A549 (cell line): ENCODE measurements around the gene CRELD1. TPM values are rescaled to one million over a fixed set of nuclear protein-coding genes. Genes with fewer than 3 reads are reported as not detected.
"Not testable (repeated sequence)": the region's sequence is repeated elsewhere in the genome, so short reads cannot be mapped to it uniquely, and the experiment has no call there.

Experiments used
- ATAC-seq, 2 experiments: fragments of 200-7000 bp in 1 of 2; fragments of >200 bp in 1 of 2; cut with Nextera tagmentation in 1 of 2; cut with Tn5 transposase in 1 of 2; 3 replicates each; pipeline versions ENCODE4 v1.8.0 to v1.9.1; 2018 to 2020; ENCODE audit warnings: mild to moderate bottlenecking in 1 of 2, moderate library complexity in 1 of 2
- CTCF ChIA-PET: fragments of 300-600 bp; sonication (Branson Sonifier 250); formaldehyde crosslinking; extraction: SDS; loops from one replicate; lab custom pipeline; 2021; ENCODE audit warnings: antibody characterized with exemption, inconsistent platforms; lab: Yijun Ruan, JAX
- POLR2A ChIA-PET: fragments of 350-600 bp; formaldehyde crosslinking; extraction: SDS; loops from one replicate; lab custom pipeline; 2021; ENCODE audit warnings: antibody characterized with exemption, inconsistent platforms; lab: Yijun Ruan, JAX
- DNase-seq, 2 experiments: peaks; one replicate each; pipeline versions ENCODE4 v3.0.0 to v3.0.0-alpha.2; 2011 to 2016; ENCODE audit warnings: low read depth in 1 of 2, low spot score in 1 of 2
- FAIRE-seq: peaks from 2 replicates; lab custom pipeline; 2011; peaks lifted over from hg19 to GRCh38; lab: Jason Lieb, UNC
- H3K27ac ChIP-seq, 2 experiments: fragments of >200 bp; sonication (Bioruptor Twin); formaldehyde crosslinking; 3 replicates each; pipeline ENCODE4 v1.5.1; 2016 to 2017
- H3K4me1 ChIP-seq: fragments of >200 bp; sonication (Bioruptor Twin); formaldehyde crosslinking; 3 replicates; pipeline ENCODE4 v1.6.1; 2016
- H3K4me2 ChIP-seq: fragments of >200 bp; sonication (Bioruptor Twin); formaldehyde crosslinking; 3 replicates; pipeline ENCODE4 v1.6.1; 2016
- H3K4me3 ChIP-seq: fragments of >200 bp; sonication (Bioruptor Twin); formaldehyde crosslinking; 3 replicates; pipeline ENCODE4 v1.5.1; 2016
- H3K9me3 ChIP-seq: fragments of >200 bp; sonication (Bioruptor Twin); formaldehyde crosslinking; 3 replicates; pipeline ENCODE4 v1.6.1; 2016
- CBX8 ChIP-seq: fragments of 200-600 bp; sonication (generic); IDR thresholded peaks from 2 replicates; pipeline ENCODE4 v1.6.1; 2016
- CEBPB ChIP-seq, 2 experiments: fragments of >200 bp in 1 of 2; sonication (Bioruptor Twin) in 1 of 2; formaldehyde crosslinking in 1 of 2; IDR thresholded peaks; 2 replicates each; pipeline ENCODE4 v1.6.1; 2012 to 2016
- CHD4 ChIP-seq: fragments of 200-600 bp; sonication (generic); IDR thresholded peaks from 2 replicates; pipeline ENCODE4 v1.6.1; 2016; ENCODE audit warnings: antibody characterized with exemption, mild to moderate bottlenecking, borderline replicate concordance
- EP300 ChIP-seq, 2 experiments: fragments of >200 bp; sonication (Bioruptor Twin); formaldehyde crosslinking; IDR thresholded peaks; 2 replicates in 1 of 2; 3 replicates in 1 of 2; pipeline ENCODE4 v1.6.1; 2016 to 2017
- FOSB ChIP-seq: fragments of 250-450 bp; sonication (Bioruptor Pico); IDR thresholded peaks from 2 replicates; pipeline ENCODE4 v1.5.0; 2020; ENCODE audit warnings: mild to moderate bottlenecking, moderate library complexity
- FOXS1 ChIP-seq: fragments of 250-450 bp; sonication (Bioruptor Pico); IDR thresholded peaks from 2 replicates; pipeline ENCODE4 v1.5.0; 2020; ENCODE audit warnings: mild to moderate bottlenecking, moderate library complexity
- GATA3 ChIP-seq: IDR thresholded peaks from 2 replicates; pipeline ENCODE4 v1.6.1; 2012; ENCODE audit warnings: borderline replicate concordance
- HDAC2 ChIP-seq: fragments of 200-600 bp; sonication (generic); IDR thresholded peaks from 2 replicates; pipeline ENCODE4 v1.6.1; 2016
- HEYL ChIP-seq: fragments of 250-450 bp; sonication (Bioruptor Pico); IDR thresholded peaks from 2 replicates; pipeline ENCODE4 v1.8.0; 2021; ENCODE audit warnings: mild to moderate bottlenecking, moderate library complexity
- HOXA7 ChIP-seq: fragments of 250-450 bp; sonication (Bioruptor Pico); IDR thresholded peaks from 2 replicates; pipeline ENCODE4 v1.5.0; 2020; ENCODE audit warnings: mild to moderate bottlenecking, moderate library complexity
- HOXB13 ChIP-seq: fragments of 250-450 bp; sonication (Bioruptor Pico); IDR thresholded peaks from 2 replicates; pipeline ENCODE4 v1.5.0; 2020; ENCODE audit warnings: low read depth, mild to moderate bottlenecking, moderate library complexity
- HOXB5 ChIP-seq: fragments of 250-450 bp; sonication (Bioruptor Pico); IDR thresholded peaks from 2 replicates; pipeline ENCODE4 v1.5.0; 2020; ENCODE audit warnings: mild to moderate bottlenecking, moderate library complexity
- JUN ChIP-seq, 2 experiments: fragments of >200 bp; sonication (Bioruptor Twin); formaldehyde crosslinking; IDR thresholded peaks; 2 replicates in 1 of 2; 3 replicates in 1 of 2; pipeline ENCODE4 v1.6.1; 2016 to 2017
- NPAS2 ChIP-seq: fragments of 250-450 bp; sonication (Bioruptor Pico); IDR thresholded peaks from 2 replicates; pipeline ENCODE4 v1.8.0; 2022; ENCODE audit warnings: mild to moderate bottlenecking, moderate library complexity, borderline replicate concordance
- PHF8 ChIP-seq: fragments of 200-600 bp; sonication (generic); IDR thresholded peaks from 2 replicates; pipeline ENCODE4 v1.6.1; 2016; ENCODE audit warnings: low read depth, mild to moderate bottlenecking, antibody characterized with exemption, moderate library complexity, borderline replicate concordance
- POLR2AphosphoS2 ChIP-seq: conservative IDR thresholded peaks from 2 replicates; pipeline ENCODE4 v1.6.1; 2012; ENCODE audit warnings: low read length, improper control_type of control experiment, inconsistent platforms
- RFX5 ChIP-seq: fragments of 450-650 bp; IDR thresholded peaks from 2 replicates; pipeline ENCODE4 v1.7.1; 2014; ENCODE audit warnings: antibody characterized with exemption, mild to moderate bottlenecking, moderate library complexity
- RNF2 ChIP-seq: fragments of 200-600 bp; sonication (generic); IDR thresholded peaks from 2 replicates; pipeline ENCODE4 v1.6.1; 2016; ENCODE audit warnings: low read depth, mild to moderate bottlenecking, antibody characterized with exemption, moderate library complexity, borderline replicate concordance
- TFCP2L1 ChIP-seq: fragments of 250-450 bp; sonication (Bioruptor Pico); IDR thresholded peaks from 2 replicates; pipeline ENCODE4 v1.5.0; 2021; ENCODE audit warnings: mild to moderate bottlenecking
- ZC3H11A ChIP-seq: fragments of 450-650 bp; IDR thresholded peaks from 2 replicates; pipeline ENCODE4 v1.6.1; 2014; ENCODE audit warnings: antibody characterized with exemption, mild to moderate bottlenecking
- WGBS: methylation state at CpG from one replicate; pipeline ENCODE4 v1.1.6; 2017; ENCODE audit errors: missing lambda C conversion rate; 5-methylcytosine and 5-hydroxymethylcytosine counted together
- polyA plus RNA-seq, 4 experiments: library from polyadenylated mRNA; depleted of rRNA in 3 of 4; stranded (reverse); fragments of >200 nt; fragmentation: RNase III in 1 of 4; extraction: RNeasy Plus Mini Kit Qiagen cat#74134 plus additional on column Dnase treatment in 1 of 4; gene quantifications; 2 replicates in 3 of 4; 3 replicates in 1 of 4; pipeline ENCODE4 v1.2.3, GENCODE V29; 2011 to 2017
- TF ChIP-seq, protein P1 (sequence below): fragments of >200 bp; sonication (Bioruptor Twin); formaldehyde crosslinking; IDR thresholded peaks from 2 replicates; pipeline ENCODE4 v1.6.1; 2016
- TF ChIP-seq, protein P2 (sequence below): fragments of 450-650 bp; IDR thresholded peaks from 2 replicates; pipeline ENCODE4 v1.6.1; 2014; ENCODE audit warnings: antibody characterized with exemption
- TF ChIP-seq, protein P3 (sequence below): fragments of >200 bp; sonication (Bioruptor Twin); formaldehyde crosslinking; IDR thresholded peaks from 3 replicates; pipeline ENCODE4 v1.5.1; 2016

CRELD1 gene
- polyA plus RNA-seq, 2 of the 4 experiments (the other 2 are of a cell fraction): 11.1 to 13.9 TPM

DNA sequence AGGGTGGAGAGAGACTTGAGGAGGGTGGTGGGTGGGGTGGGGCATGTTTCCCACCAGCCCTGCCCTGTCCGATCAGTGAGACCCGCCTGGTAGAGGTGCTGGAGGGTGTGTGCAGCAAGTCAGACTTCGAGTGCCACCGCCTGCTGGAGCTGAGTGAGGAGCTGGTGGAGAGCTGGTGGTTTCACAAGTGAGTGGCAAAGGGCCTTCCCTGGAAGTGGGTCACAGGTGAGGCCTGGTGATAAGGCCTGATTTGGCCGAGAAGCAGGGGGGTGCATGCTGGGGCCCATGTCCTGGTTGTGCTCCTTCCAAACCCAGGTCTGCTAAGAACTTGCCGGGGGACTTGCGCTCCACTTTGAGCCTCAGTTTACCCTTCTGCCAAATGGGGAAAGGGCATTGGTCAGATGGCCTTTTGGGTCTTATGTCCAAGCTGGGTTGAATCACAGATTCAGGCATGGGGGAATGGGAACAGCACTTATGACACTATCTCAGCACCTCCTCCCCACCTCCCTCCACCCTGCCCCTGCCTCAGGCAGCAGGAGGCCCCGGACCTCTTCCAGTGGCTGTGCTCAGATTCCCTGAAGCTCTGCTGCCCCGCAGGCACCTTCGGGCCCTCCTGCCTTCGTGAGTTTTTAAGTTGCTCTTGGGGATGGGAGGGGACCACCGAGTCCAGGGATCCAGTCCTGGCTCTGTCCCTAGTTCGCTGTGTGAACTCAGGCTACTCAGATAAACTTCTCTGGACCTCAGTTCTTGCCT lies 4.0 kb downstream of the CRELD1 start:
- Histone ChIP-seq H3K4me1 (peaks cover 13% of the 10 kb centered on the region), H3K4me3 (no peak overlapping the region), H3K27ac (no peak overlapping the region), H3K4me2 (no peak overlapping the region), H3K9me3 (no peaks in the 10 kb centered on the region)
- ChIA-PET POLR2A (no interaction called here), CTCF (interaction anchor here (1.5 to 1.9 kb wide), 2 partner anchors 9 to 10 kb away, joined by 4 to 9 read pairs; no protein-coding TSS in a partner anchor)
- ATAC-seq (no peak), FAIRE-seq (no peak), DNase-seq (no peak)
- TF ChIP-seq HDAC2 (no peak), HEYL (CRISPR knock-in tag) (no peak), FOSB (no peak), JUN (IDR thresholded peaks at IDR 0.05) (no peak), HOXB5 (CRISPR knock-in tag) (no peak), PHF8 (no peak), CHD4 (no peak), CBX8 (no peak), HOXB13 (CRISPR knock-in tag) (no peak), POLR2AphosphoS2 (no peak)
- TF ChIP-seq, protein P1, sequence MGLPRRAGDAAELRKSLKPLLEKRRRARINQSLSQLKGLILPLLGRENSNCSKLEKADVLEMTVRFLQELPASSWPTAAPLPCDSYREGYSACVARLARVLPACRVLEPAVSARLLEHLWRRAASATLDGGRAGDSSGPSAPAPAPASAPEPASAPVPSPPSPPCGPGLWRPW: no peak
- WGBS: 85% methylated on average over 13 of the region's 13 CpGs

DNA sequence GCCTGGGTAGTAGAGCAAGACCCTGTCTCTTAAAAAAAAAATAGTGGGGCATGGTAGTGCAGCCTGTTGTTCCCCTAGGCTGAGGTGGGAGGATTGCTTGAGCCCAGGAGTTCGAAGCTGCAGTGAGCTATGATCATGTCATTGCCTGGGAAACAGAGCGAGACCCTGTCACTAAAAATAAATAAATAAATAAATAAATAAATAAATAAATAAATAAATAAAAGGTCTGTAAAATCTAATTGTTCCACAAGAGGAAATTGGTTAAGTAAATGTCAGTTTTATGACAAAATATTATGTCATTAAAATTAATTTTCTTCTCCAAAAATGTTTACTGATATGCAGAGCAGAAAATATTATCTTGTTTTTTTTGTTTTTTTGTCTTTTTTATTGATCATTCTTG lies 5.3 kb downstream of the CRELD1 start:
- no peak for ATAC-seq
- POLR2A ChIA-PET: no interaction called here
- CTCF ChIA-PET: interaction anchor here (1.3 to 1.9 kb wide), 2 partner anchors 8 to 211 kb away, joined by 3 to 9 read pairs; no protein-coding TSS in a partner anchor

DNA sequence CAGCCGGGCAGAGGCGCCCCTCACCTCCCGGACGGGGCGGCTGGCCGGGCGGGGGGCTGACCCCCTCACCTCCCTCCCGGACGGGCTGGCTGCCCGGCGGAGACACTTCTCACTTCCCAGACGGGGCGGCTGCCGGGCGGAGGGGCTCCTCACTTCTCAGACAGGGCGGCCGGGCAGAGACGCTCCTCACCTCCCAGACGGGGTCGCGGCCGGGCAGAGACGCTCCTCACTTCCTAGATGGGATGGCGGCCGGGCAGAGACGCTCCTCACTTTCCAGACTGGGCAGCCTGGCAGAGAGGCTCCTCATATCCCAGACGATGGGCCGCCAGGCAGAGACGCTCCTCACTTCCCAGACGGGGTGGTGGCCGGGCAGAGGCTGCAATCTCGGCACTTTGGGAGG lies 6.3 kb downstream of the CRELD1 start:
- not testable (repeated sequence) for FAIRE-seq

More for the DNA sequence above, 5.3 kb downstream of the CRELD1 start:
- TF ChIP-seq ZC3H11A (peak; percentile 87), FOXS1 (CRISPR knock-in tag) (no peak)
- no peak overlapping the region for H3K4me3 ChIP-seq
- FAIRE-seq (no peak), DNase-seq (no peak)
- WGBS: 95% methylated on average over 2 of the region's 2 CpGs
- H3K4me2 ChIP-seq: no peak overlapping the region
- H3K27ac ChIP-seq: no peak overlapping the region
- H3K4me1 ChIP-seq: peaks cover 13% of the 10 kb centered on the region
- no peaks in the 10 kb centered on the region for H3K9me3 ChIP-seq

DNA sequence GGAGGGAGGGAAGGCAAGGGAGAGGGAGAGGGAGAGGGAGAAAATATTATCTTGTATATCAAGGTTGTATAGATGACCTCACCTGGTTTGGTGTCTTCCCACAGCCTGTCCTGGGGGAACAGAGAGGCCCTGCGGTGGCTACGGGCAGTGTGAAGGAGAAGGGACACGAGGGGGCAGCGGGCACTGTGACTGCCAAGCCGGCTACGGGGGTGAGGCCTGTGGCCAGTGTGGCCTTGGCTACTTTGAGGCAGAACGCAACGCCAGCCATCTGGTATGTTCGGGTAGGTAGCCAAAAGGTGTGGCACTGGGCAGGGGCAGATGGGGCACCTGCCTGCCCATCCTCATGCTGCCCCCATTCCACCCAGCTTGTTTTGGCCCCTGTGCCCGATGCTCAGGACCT lies 7.1 kb downstream of the CRELD1 start:
- H3K4me1 ChIP-seq: 0 out of 3 replicates have a peak, but pooled peaks cover 2% of the 10 kb centered on the region
- no peak for DNase-seq
- CTCF ChIA-PET: interaction anchor here (0.6 to 2.0 kb wide), 3 partner anchors 10 to 15 kb away, joined by 3 to 5 read pairs (median 3); no protein-coding TSS in a partner anchor
- 95% methylated on average over 9 of the region's 10 CpGs for WGBS
- no peaks in the 10 kb centered on the region for H3K9me3 ChIP-seq
- ATAC-seq: no peak
- TF ChIP-seq RFX5 (no peak), HOXA7 (CRISPR knock-in tag) (no peak), GATA3 (no peak), TFCP2L1 (CRISPR knock-in tag) (no peak), CEBPB (IDR thresholded peaks at IDR 0.05) (no peak), NPAS2 (CRISPR knock-in tag) (no peak), EP300 (IDR thresholded peaks at IDR 0.05) (no peak), RNF2 (no peak)
- TF ChIP-seq, protein P2, sequence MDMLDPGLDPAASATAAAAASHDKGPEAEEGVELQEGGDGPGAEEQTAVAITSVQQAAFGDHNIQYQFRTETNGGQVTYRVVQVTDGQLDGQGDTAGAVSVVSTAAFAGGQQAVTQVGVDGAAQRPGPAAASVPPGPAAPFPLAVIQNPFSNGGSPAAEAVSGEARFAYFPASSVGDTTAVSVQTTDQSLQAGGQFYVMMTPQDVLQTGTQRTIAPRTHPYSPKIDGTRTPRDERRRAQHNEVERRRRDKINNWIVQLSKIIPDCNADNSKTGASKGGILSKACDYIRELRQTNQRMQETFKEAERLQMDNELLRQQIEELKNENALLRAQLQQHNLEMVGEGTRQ: no peak
- TF ChIP-seq, protein P3, sequence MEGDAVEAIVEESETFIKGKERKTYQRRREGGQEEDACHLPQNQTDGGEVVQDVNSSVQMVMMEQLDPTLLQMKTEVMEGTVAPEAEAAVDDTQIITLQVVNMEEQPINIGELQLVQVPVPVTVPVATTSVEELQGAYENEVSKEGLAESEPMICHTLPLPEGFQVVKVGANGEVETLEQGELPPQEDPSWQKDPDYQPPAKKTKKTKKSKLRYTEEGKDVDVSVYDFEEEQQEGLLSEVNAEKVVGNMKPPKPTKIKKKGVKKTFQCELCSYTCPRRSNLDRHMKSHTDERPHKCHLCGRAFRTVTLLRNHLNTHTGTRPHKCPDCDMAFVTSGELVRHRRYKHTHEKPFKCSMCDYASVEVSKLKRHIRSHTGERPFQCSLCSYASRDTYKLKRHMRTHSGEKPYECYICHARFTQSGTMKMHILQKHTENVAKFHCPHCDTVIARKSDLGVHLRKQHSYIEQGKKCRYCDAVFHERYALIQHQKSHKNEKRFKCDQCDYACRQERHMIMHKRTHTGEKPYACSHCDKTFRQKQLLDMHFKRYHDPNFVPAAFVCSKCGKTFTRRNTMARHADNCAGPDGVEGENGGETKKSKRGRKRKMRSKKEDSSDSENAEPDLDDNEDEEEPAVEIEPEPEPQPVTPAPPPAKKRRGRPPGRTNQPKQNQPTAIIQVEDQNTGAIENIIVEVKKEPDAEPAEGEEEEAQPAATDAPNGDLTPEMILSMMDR: no peak
- TF ChIP-seq, all 56 proteins: peak for 0
- POLR2A ChIA-PET: interaction anchor here (1.2 kb wide), 1 partner anchor 8 kb away, joined by 7 read pairs; no protein-coding TSS in a partner anchor
- no peak overlapping the region for H3K27ac ChIP-seq
- FAIRE-seq: no peak
- no peak overlapping the region for H3K4me3 ChIP-seq
- H3K4me2 ChIP-seq: no peak overlapping the region

More for the DNA sequence above, 6.3 kb downstream of the CRELD1 start:
- 90% methylated on average over 8 of the region's 32 CpGs for WGBS
- H3K4me3 ChIP-seq, H3K4me1 ChIP-seq, H3K4me2 ChIP-seq, DNase-seq, H3K27ac ChIP-seq, ATAC-seq, H3K9me3 ChIP-seq, CTCF ChIA-PET, POLR2A ChIA-PET: not testable (repeated sequence)
